ENCODE measurements around the gene PRKX. TPM values are rescaled to one million over a fixed set of nuclear protein-coding genes. Genes with fewer than 3 reads are reported as not detected.

The PRKX gene
- total and polyA plus RNA-seq, 12 donors, result 1.7 to 10.1 (median 2.8) TPM

DNA sequence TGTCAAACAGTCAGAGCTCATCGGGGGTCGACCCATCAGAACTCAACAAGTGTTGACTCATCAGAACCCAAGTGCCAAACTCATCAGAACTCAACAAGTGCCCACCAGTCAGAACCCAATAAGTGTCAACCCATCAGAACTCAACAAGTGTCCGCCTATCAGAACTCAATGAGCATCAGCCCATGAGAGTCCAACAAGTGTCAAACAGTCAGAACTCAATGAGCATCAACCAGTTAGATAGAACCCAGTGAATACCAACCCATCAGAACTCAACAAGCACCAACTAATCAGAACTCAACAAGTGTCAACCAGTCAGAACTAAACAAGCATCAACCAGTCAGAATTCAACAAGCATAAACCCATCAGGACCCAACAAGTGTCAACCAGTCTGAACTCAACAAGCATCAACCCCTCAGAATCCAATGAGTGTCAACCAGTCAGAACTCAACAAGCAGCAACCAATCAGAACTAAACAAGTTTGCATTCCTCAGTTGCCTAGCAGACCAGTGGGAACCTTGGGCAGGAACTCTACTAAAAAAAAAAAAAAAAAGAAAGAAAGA lies 115.3 kb downstream of the PRKX start:
- ATAC-seq, result no peak
- no peaks in the 10 kb centered on the region for H3K27me3 ChIP-seq
- no peaks in the 10 kb centered on the region for H3K4me1 ChIP-seq
- intact Hi-C loops (cut with DNase I), result no loop called here
- no peaks in the 10 kb centered on the region for H3K9me3 ChIP-seq
- no peak overlapping the region for H3K27ac ChIP-seq
- no peak overlapping the region for H3K4me3 ChIP-seq
- DNase-seq, result no peak
- WGBS, 2 donors, result 87 to 94% methylated on average over 3 of the region's 3 CpGs
- no peaks in the 10 kb centered on the region for H3K36me3 ChIP-seq
- TF ChIP-seq, protein P1, sequence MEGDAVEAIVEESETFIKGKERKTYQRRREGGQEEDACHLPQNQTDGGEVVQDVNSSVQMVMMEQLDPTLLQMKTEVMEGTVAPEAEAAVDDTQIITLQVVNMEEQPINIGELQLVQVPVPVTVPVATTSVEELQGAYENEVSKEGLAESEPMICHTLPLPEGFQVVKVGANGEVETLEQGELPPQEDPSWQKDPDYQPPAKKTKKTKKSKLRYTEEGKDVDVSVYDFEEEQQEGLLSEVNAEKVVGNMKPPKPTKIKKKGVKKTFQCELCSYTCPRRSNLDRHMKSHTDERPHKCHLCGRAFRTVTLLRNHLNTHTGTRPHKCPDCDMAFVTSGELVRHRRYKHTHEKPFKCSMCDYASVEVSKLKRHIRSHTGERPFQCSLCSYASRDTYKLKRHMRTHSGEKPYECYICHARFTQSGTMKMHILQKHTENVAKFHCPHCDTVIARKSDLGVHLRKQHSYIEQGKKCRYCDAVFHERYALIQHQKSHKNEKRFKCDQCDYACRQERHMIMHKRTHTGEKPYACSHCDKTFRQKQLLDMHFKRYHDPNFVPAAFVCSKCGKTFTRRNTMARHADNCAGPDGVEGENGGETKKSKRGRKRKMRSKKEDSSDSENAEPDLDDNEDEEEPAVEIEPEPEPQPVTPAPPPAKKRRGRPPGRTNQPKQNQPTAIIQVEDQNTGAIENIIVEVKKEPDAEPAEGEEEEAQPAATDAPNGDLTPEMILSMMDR (IDR thresholded peaks at IDR 0.05), result no peak

DNA sequence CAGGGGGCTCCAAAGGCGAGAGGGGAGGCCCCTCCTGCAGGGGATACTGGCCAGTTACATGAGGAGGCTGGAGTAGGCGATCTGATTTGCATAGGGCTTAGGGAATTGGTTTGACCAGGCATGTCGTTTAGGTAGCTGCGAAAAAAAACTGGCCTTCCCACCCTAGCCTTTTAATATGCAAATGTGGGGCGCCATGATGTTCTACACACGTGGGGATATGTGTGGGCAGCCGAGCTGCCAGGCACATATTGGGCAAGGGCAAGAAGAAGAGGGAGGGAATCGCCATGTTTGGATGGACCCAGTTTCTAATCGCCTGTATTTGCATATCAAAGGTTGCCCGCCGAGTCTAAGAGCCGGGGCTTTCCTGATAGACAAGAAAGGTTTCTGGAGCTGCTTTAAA lies 121.3 kb downstream of the PRKX start:
- Histone ChIP-seq H3K36me3 (no peaks in the 10 kb centered on the region), H3K4me1 (no peaks in the 10 kb centered on the region), H3K4me3 (no peak overlapping the region), H3K9me3 (no peaks in the 10 kb centered on the region), H3K27me3 (no peaks in the 10 kb centered on the region), H3K27ac (no peak overlapping the region)
- WGBS, 2 donors, result 26 to 41% methylated on average over 12 of the region's 12 CpGs
- DNase-seq (no peak), ATAC-seq (no peak)
- intact Hi-C loops (cut with DNase I), result no loop called here
- TF ChIP-seq, protein P1 (IDR thresholded peaks at IDR 0.05), result no peak

DNA sequence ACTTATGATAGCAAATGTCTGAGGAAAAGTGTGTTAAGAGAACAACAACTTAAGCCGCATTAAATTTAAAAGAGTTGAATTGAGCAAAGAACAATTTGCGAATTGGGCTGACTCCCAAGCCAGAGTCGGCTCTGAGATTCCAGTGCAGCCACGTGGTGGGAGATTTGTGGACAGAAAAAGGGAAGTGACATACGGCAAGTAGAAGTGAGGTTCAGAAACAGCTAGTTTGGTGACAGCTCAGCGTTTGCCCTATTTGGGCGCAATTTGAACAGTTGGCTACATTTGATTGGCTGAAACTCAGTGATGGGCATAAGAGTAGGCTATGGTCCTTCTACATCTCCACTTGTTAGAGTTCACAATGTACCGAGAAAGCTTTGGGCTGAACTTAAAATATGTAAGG lies 124.0 kb downstream of the PRKX start:
- intact Hi-C loops (cut with DNase I), result no loop called here
- Histone ChIP-seq H3K4me3 (no peak overlapping the region), H3K27me3 (no peaks in the 10 kb centered on the region), H3K4me1 (no peaks in the 10 kb centered on the region), H3K9me3 (no peaks in the 10 kb centered on the region), H3K36me3 (no peaks in the 10 kb centered on the region), H3K27ac (no peak overlapping the region)
- DNase-seq (no peak), ATAC-seq (no peak)
- WGBS, 2 donors, result 70 to 87% methylated on average over 8 of the region's 8 CpGs
- TF ChIP-seq, protein P1 (IDR thresholded peaks at IDR 0.05), result no peak

DNA sequence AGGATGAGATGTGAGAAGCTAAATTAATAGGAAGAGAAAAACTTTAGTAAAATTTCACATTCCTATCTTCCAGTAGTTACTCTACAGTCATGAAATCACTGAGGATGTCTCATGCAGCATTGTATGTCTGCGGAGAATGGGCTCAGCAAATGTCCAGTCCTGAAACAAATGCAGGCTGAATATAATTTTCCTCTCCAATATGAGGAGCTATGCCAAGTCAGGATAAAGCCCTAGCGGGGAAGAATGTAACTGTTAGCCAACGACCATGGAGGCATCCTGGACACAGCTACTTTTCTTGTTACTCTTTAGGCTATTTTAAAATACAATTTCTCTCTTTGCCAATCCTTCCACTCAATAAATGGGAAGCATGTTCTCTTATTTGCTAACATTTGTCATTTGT lies 127.7 kb downstream of the PRKX start:
- no peaks in the 10 kb centered on the region for H3K36me3 ChIP-seq
- H3K4me3 ChIP-seq, result no peak overlapping the region
- ATAC-seq (no peak), DNase-seq (no peak)
- H3K27ac ChIP-seq, result no peak overlapping the region
- 65 to 72% methylated on average over 3 of the region's 3 CpGs for WGBS, 2 donors
- no peaks in the 10 kb centered on the region for H3K27me3 ChIP-seq
- no peaks in the 10 kb centered on the region for H3K9me3 ChIP-seq
- TF ChIP-seq, protein P1 (IDR thresholded peaks at IDR 0.05), result no peak
- H3K4me1 ChIP-seq, result no peaks in the 10 kb centered on the region
- intact Hi-C loops (cut with DNase I), result no loop called here

All from heart right ventricle (tissue), 16 donors.